Osteoblast (primary cell): ENCODE data around the gene FBXL2. TPM values are rescaled to one million over a fixed set of nuclear protein-coding genes. Genes with fewer than 3 reads are reported as not detected.

Experiments
- DNase-seq: peaks from one replicate; pipeline ENCODE4 v3.0.0; 2011; ENCODE audit warnings: low spot score, mixed read lengths; ENCODE audit not compliant: insufficient read length; ENCODE audit errors: missing footprints
- H2AFZ ChIP-seq: 2 replicates; pipeline ENCODE4 v1.6.0; 2011; ENCODE audit warnings: mild to moderate bottlenecking, low read length
- H3K27ac ChIP-seq: 2 replicates; pipeline ENCODE4 v1.5.1; 2011; ENCODE audit warnings: mild to moderate bottlenecking, low read depth, low read length, moderate library complexity
- H3K27me3 ChIP-seq: 2 replicates; pipeline ENCODE4 v1.6.0; 2012; ENCODE audit warnings: mild to moderate bottlenecking, control low read depth, inconsistent platforms, low read length, moderate library complexity; ENCODE audit not compliant: insufficient read depth
- H3K36me3 ChIP-seq: 2 replicates; pipeline ENCODE4 v1.5.1; 2011; ENCODE audit warnings: mild to moderate bottlenecking, low read length, control low read depth, moderate library complexity; ENCODE audit not compliant: insufficient read depth
- H3K4me1 ChIP-seq: 2 replicates; pipeline ENCODE4 v1.5.1; 2011; ENCODE audit warnings: mild to moderate bottlenecking, low read length, control low read depth, moderate library complexity; ENCODE audit not compliant: insufficient read depth
- H3K4me2 ChIP-seq: 2 replicates; pipeline ENCODE4 v1.6.0; 2011; ENCODE audit warnings: mild to moderate bottlenecking, low read length; ENCODE audit not compliant: insufficient read depth
- H3K4me3 ChIP-seq: fragments of 200-600 bp; sonication (generic); 3 replicates; pipeline ENCODE4 v1.5.1; 2012; ENCODE audit warnings: mild to moderate bottlenecking, low read length, inconsistent platforms; ENCODE audit not compliant: insufficient read depth
- H3K79me2 ChIP-seq: 2 replicates; pipeline ENCODE4 v1.6.0; 2012; ENCODE audit warnings: mild to moderate bottlenecking, low read length, control low read depth, inconsistent platforms; ENCODE audit not compliant: insufficient read depth
- H3K9me3 ChIP-seq: 2 replicates; pipeline ENCODE4 v1.5.1; 2011; ENCODE audit warnings: low read depth, low read length, control low read depth
- H4K20me1 ChIP-seq: 2 replicates; pipeline ENCODE4 v1.6.0; 2012; ENCODE audit warnings: mild to moderate bottlenecking, low read length, control low read depth; ENCODE audit not compliant: insufficient read depth
- total RNA-seq: library from RNA; depleted of rRNA; stranded (reverse); fragments of >200 nt; gene quantifications from 2 replicates; pipeline ENCODE4 v1.2.3, GENCODE V29; 2012
- TF ChIP-seq, protein P1 (sequence below): IDR thresholded peaks from 2 replicates; pipeline ENCODE4 v1.5.1; 2011; ENCODE audit warnings: mild to moderate bottlenecking, low read depth, low read length, moderate library complexity; ENCODE audit errors: extremely low read depth

The FBXL2 gene
- total RNA-seq, 1 donor: 23.2 TPM

GRCh38 chr3:33389908-33390307 is 112.7 kb downstream of the FBXL2 start:
- Histone ChIP-seq H3K4me1 (peaks cover 54% of the 10 kb centered on the region), H3K27me3 (no peaks in the 10 kb centered on the region), H3K9me3 (no peaks in the 10 kb centered on the region), H2AFZ (no peak overlapping the region), H4K20me1 (no peaks in the 10 kb centered on the region), H3K4me3 (no peak overlapping the region), H3K36me3 (peaks cover 70% of the 10 kb centered on the region), H3K4me2 (no peak overlapping the region), H3K27ac (no peak overlapping the region), H3K79me2 (peaks cover 16% of the 10 kb centered on the region)
- DNase-seq: no peak
- TF ChIP-seq, protein P1, sequence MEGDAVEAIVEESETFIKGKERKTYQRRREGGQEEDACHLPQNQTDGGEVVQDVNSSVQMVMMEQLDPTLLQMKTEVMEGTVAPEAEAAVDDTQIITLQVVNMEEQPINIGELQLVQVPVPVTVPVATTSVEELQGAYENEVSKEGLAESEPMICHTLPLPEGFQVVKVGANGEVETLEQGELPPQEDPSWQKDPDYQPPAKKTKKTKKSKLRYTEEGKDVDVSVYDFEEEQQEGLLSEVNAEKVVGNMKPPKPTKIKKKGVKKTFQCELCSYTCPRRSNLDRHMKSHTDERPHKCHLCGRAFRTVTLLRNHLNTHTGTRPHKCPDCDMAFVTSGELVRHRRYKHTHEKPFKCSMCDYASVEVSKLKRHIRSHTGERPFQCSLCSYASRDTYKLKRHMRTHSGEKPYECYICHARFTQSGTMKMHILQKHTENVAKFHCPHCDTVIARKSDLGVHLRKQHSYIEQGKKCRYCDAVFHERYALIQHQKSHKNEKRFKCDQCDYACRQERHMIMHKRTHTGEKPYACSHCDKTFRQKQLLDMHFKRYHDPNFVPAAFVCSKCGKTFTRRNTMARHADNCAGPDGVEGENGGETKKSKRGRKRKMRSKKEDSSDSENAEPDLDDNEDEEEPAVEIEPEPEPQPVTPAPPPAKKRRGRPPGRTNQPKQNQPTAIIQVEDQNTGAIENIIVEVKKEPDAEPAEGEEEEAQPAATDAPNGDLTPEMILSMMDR: no peak

DNA sequence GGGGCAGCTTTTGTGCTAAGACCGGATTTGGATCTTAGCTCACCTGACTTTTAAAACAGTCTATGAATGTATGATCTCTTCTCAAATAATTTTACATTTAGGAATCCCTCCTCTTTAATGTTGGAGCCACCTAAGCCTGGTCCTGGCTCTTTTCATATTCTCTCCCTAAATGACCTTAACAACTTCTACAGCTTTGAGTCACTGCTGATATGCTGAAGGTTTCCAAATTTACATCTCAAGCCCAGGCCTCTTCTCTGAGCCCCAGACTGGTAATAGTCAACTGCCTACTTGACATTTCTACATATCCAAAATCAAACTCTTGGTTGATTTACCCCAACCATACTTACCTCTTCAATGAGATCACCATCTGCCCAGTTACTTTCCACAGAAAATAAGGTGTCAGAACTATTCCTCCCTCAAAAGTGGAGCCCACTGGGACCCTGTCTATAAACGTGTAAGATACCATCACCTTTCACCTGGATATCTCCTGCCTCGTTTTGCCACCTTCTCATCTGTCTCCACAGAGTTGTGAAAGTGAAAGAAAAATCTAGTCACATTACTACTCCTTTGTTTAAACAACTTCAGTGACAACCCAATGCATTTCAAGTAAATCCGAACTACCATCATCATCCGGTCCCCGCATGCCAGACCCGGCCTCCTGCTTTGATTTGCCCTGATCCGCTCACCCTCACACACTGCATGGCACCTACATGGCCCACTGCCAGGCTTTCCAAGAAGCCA is 114.2 kb downstream of the FBXL2 start:
- TF ChIP-seq, protein P1: no peak
- Histone ChIP-seq H3K4me1 (peaks cover 54% of the 10 kb centered on the region), H3K79me2 (peaks cover 18% of the 10 kb centered on the region), H3K4me2 (peak overlapping the region; percentile 17), H3K9me3 (no peaks in the 10 kb centered on the region), H2AFZ (no peak overlapping the region), H3K36me3 (peaks cover 68% of the 10 kb centered on the region), H4K20me1 (peaks cover 3% of the 10 kb centered on the region), H3K27me3 (no peaks in the 10 kb centered on the region), H3K4me3 (no peak overlapping the region), H3K27ac (peak overlapping the region; percentile 68)
- DNase-seq: no peak

- H4K20me1 ChIP-seq: peaks cover 3% of the 10 kb centered on the region
- DNase-seq: no peak
- peak overlapping the region; percentile 14 for H3K4me2 ChIP-seq
- H3K27me3 ChIP-seq: no peaks in the 10 kb centered on the region
- no peak overlapping the region for H2AFZ ChIP-seq
- H3K9me3 ChIP-seq: no peaks in the 10 kb centered on the region
- peaks cover 16% of the 10 kb centered on the region for H3K79me2 ChIP-seq
- peak overlapping the region; percentile 68 for H3K27ac ChIP-seq
- H3K4me1 ChIP-seq: peaks cover 54% of the 10 kb centered on the region
- TF ChIP-seq, protein P1: no peak
- peaks cover 68% of the 10 kb centered on the region for H3K36me3 ChIP-seq
- no peak overlapping the region for H3K4me3 ChIP-seq
These were observed 114.9 kb downstream of the FBXL2 start for GRCh38 chr3:33392144-33392543.

DNA sequence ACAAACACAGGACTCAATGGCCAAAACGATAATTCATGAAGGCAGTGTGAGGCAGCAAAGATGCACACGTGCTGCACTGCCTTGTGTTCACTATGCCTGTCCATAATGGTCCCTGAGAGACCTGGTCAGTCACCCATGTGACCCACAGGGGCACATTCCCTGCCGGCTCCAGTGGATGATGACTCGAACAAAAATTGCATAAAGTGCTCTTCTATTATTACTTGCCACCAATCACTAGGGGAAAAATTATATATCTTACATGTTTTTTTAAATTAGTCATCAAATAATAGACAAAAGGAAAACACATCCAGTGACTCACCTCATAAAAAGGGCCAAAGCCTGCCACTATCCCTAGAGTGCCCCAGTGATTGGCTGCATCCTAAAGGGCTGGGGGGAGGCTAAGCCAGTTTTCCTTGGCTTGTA is 115.5 kb downstream of the FBXL2 start:
- Histone ChIP-seq H3K4me3 (no peak overlapping the region), H3K9me3 (no peaks in the 10 kb centered on the region), H3K27me3 (no peaks in the 10 kb centered on the region), H3K36me3 (peaks cover 69% of the 10 kb centered on the region), H3K4me1 (peaks cover 54% of the 10 kb centered on the region), H4K20me1 (peaks cover 3% of the 10 kb centered on the region), H3K79me2 (peaks cover 18% of the 10 kb centered on the region), H3K4me2 (peak overlapping the region; percentile 41), H2AFZ (no peak overlapping the region), H3K27ac (peak overlapping the region; percentile 70)
- DNase-seq: peak; percentile 97
- TF ChIP-seq, protein P1: no peak
